HG03520 (cell line): ENCODE measurements around the gene TAF5L.
A peak's percentile ranks its signal among the peaks of the same experiment; 100 is the strongest.

ENCODE experiments used
- ATAC-seq: cut with Tn5 transposase; IDR thresholded peaks from one replicate; pipeline ENCODE4 v1.9.1; 2021; ENCODE audit warnings: mild to moderate bottlenecking, moderate library complexity; ENCODE audit not compliant: unreplicated experiment

The TAF5L gene

GRCh38 chr1:229625915-229626831, at the start of gene TAF5L, which contains the start of gene URB2:
Gene TAF5L, minus strand, starts transcription at chr1:229626122. Its CDS starts 11,640 bp downstream, at chr1:229614482.
Gene URB2, plus strand, starts transcription at chr1:229626247. Its CDS starts 1,387 bp downstream, at chr1:229627634.
- ATAC-seq = peak; percentile 86

- no peak for ATAC-seq
Observed at GRCh38 chr1:229675396-229675795, 49.5 kb upstream of the TAF5L start.

- no peak for ATAC-seq
Observed at GRCh38 chr1:229674042-229674441, 48.1 kb upstream of the TAF5L start.

- no peak for ATAC-seq
Observed at GRCh38 chr1:229672246-229672645, 46.3 kb upstream of the TAF5L start.

GRCh38 chr1:229671310-229671709, 45.4 kb upstream of the TAF5L start:
- no peak for ATAC-seq

- ATAC-seq = no peak
Observed at GRCh38 chr1:229669333-229669732, 43.4 kb upstream of the TAF5L start.

GRCh38 chr1:229666585-229666984, 40.7 kb upstream of the TAF5L start:
- ATAC-seq = no peak

- no peak for ATAC-seq
Observed at GRCh38 chr1:229665912-229666558, 40.1 kb upstream of the TAF5L start.

GRCh38 chr1:229664133-229664689, 38.3 kb upstream of the TAF5L start:
- no peak for ATAC-seq

- no peak for ATAC-seq
Observed at GRCh38 chr1:229661897-229662296, 36.0 kb upstream of the TAF5L start.

- ATAC-seq = peak; percentile 65
Observed at GRCh38 chr1:229661022-229661877, 35.3 kb upstream of the TAF5L start.

- no peak for ATAC-seq
Observed at GRCh38 chr1:229657993-229658755, 32.3 kb upstream of the TAF5L start.

GRCh38 chr1:229655781-229656180, 29.9 kb upstream of the TAF5L start:
- ATAC-seq = no peak

- no peak for ATAC-seq
Observed at GRCh38 chr1:229653420-229653819, 27.5 kb upstream of the TAF5L start.

- ATAC-seq = no peak
Observed at GRCh38 chr1:229651546-229651945, 25.6 kb upstream of the TAF5L start.

- ATAC-seq = no peak
Observed at GRCh38 chr1:229650045-229650444, 24.1 kb upstream of the TAF5L start.

GRCh38 chr1:229648406-229648805, 22.5 kb upstream of the TAF5L start:
- ATAC-seq = no peak

- no peak for ATAC-seq
Observed at GRCh38 chr1:229645324-229645993, 19.5 kb upstream of the TAF5L start.

- no peak for ATAC-seq
Observed at GRCh38 chr1:229643996-229644745, 18.2 kb upstream of the TAF5L start.
